Hepatocyte (in vitro differentiated cells): Measurements from ENCODE around the gene CFAP73. TPM values are rescaled to one million over a fixed set of nuclear protein-coding genes. Genes with fewer than 3 reads are reported as not detected.

Experiments
- DNase-seq: peaks from one replicate; pipeline ENCODE4 v3.0.0-alpha.2; 2016; ENCODE audit warnings: low spot score
- H2AFZ ChIP-seq: fragments of 200-600 bp; sonication (generic); 2 replicates; pipeline ENCODE4 v1.6.0; 2016; ENCODE audit warnings: antibody characterized with exemption, mild to moderate bottlenecking
- H3K27ac ChIP-seq: fragments of 200-600 bp; sonication (generic); 2 replicates; pipeline ENCODE4 v1.5.1; 2016; ENCODE audit warnings: mild to moderate bottlenecking
- H3K27me3 ChIP-seq: fragments of 200-600 bp; sonication (generic); 2 replicates; pipeline ENCODE4 v1.6.1; 2016
- H3K36me3 ChIP-seq: fragments of 200-600 bp; sonication (generic); replicated peaks from 2 replicates; pipeline ENCODE4 v1.5.1; 2016; ENCODE audit warnings: low read depth; ENCODE audit not compliant: insufficient read depth
- H3K4me1 ChIP-seq: fragments of 200-600 bp; sonication (generic); 2 replicates; pipeline ENCODE4 v1.5.1; 2016; ENCODE audit warnings: mild to moderate bottlenecking, moderate library complexity; ENCODE audit not compliant: insufficient read depth
- H3K4me2 ChIP-seq: fragments of 200-600 bp; sonication (generic); 2 replicates; pipeline ENCODE4 v1.6.0; 2016
- H3K4me3 ChIP-seq: fragments of 200-600 bp; sonication (generic); 2 replicates; pipeline ENCODE4 v1.5.1; 2016; ENCODE audit warnings: mild to moderate bottlenecking
- H3K79me2 ChIP-seq: fragments of 200-600 bp; sonication (generic); 2 replicates; pipeline ENCODE4 v1.6.0; 2017; ENCODE audit warnings: mild to moderate bottlenecking
- H3K9me2 ChIP-seq: fragments of 200-600 bp; sonication (generic); replicated peaks from 2 replicates; pipeline ENCODE4 v1.6.0; 2017; ENCODE audit warnings: mild to moderate bottlenecking; ENCODE audit not compliant: insufficient read depth
- H3K9me3 ChIP-seq: fragments of 200-600 bp; sonication (generic); 2 replicates; pipeline ENCODE4 v1.5.1; 2016; ENCODE audit warnings: low read depth, mild to moderate bottlenecking
- H4K20me1 ChIP-seq: fragments of 200-600 bp; sonication (generic); 2 replicates; pipeline ENCODE4 v1.6.0; 2016; ENCODE audit warnings: mild to moderate bottlenecking; ENCODE audit not compliant: insufficient read depth, poor library complexity, severe bottlenecking
- CTCF ChIP-seq: fragments of 200-600 bp; sonication (generic); IDR thresholded peaks from 2 replicates; pipeline ENCODE4 v1.5.1; 2016; ENCODE audit warnings: antibody characterized with exemption, mild to moderate bottlenecking; ENCODE audit not compliant: poor library complexity
- EZH2 ChIP-seq: fragments of 200-600 bp; sonication (generic); IDR thresholded peaks from 2 replicates; pipeline ENCODE4 v1.6.1; 2016; ENCODE audit warnings: antibody characterized with exemption, mild to moderate bottlenecking, borderline replicate concordance
- EZH2phosphoT487 ChIP-seq: fragments of 200-600 bp; sonication (generic); IDR thresholded peaks from one replicate; pipeline ENCODE4 v1.6.1; 2018; ENCODE audit warnings: antibody characterized with exemption, mild to moderate bottlenecking, low read depth, moderate library complexity; ENCODE audit not compliant: unreplicated experiment, severe bottlenecking
- WGBS: methylation state at CpG from one replicate; pipeline ENCODE4 v1.1.6; 2016; ENCODE audit warnings: low lambda C conversion rate; ENCODE audit errors: missing lambda C conversion rate; 5-methylcytosine and 5-hydroxymethylcytosine counted together
- polyA plus RNA-seq: library from polyadenylated mRNA; unstranded; fragments of >200 nt; fragmentation: Nextera tagmentation; extraction: Ambion mirVana; gene quantifications from 2 replicates; pipeline ENCODE4 v1.2.1, GENCODE V29; 2016
- total RNA-seq: library from RNA; depleted of rRNA; stranded (reverse); fragments of >200 nt; gene quantifications from 2 replicates; pipeline ENCODE4 v1.2.3, GENCODE V29; 2014

The CFAP73 gene
- total and polyA plus RNA-seq, 2 experiments from 2014 or later: not detected

GRCh38 chr12:113184098-113184899 lies 34.8 kb downstream of the CFAP73 start:
- Histone ChIP-seq H3K36me3 (no peaks in the 10 kb centered on the region), H3K4me3 (peak overlapping the region; percentile 86), H4K20me1 (peaks cover 7% of the 10 kb centered on the region), H3K9me2 (no peaks in the 10 kb centered on the region), H3K27ac (peak overlapping the region; percentile 97), H3K4me1 (peaks cover 15% of the 10 kb centered on the region), H3K4me2 (peak overlapping the region; percentile 94), H2AFZ (peak overlapping the region; percentile 41), H3K9me3 (no peaks in the 10 kb centered on the region), H3K79me2 (peaks cover 47% of the 10 kb centered on the region), H3K27me3 (no peaks in the 10 kb centered on the region)
- WGBS: 37% methylated on average over 26 of the region's 26 CpGs
- no peak for DNase-seq
- TF ChIP-seq CTCF (no peak), EZH2phosphoT487 (no peak), EZH2 (no peak)

- H3K27me3 ChIP-seq: no peaks in the 10 kb centered on the region
- H3K9me2 ChIP-seq: no peaks in the 10 kb centered on the region
- peaks cover 15% of the 10 kb centered on the region for H3K4me1 ChIP-seq
- peak overlapping the region; percentile 94 for H3K4me2 ChIP-seq
- H3K79me2 ChIP-seq: peaks cover 47% of the 10 kb centered on the region
- peak overlapping the region; percentile 86 for H2AFZ ChIP-seq
- TF ChIP-seq EZH2phosphoT487 (no peak), EZH2 (no peak), CTCF (no peak)
- 1% methylated on average over 20 of the region's 20 CpGs for whole genome bisulfite sequencing
- peaks cover 7% of the 10 kb centered on the region for H4K20me1 ChIP-seq
- no peaks in the 10 kb centered on the region for H3K9me3 ChIP-seq
- DNase-seq: peak; percentile 93
- no peaks in the 10 kb centered on the region for H3K36me3 ChIP-seq
- peak overlapping the region; percentile 86 for H3K4me3 ChIP-seq
- H3K27ac ChIP-seq: peak overlapping the region; percentile 97
These were observed 35.3 kb downstream of the CFAP73 start for GRCh38 chr12:113184900-113185179.

- peak; percentile 92 for DNase-seq
- Histone ChIP-seq H3K79me2 (peaks cover 47% of the 10 kb centered on the region), H3K27ac (peak within 1 kb of the TSS; percentile 97), H3K4me1 (peaks cover 15% of the 10 kb centered on the region), H3K4me3 (peak within 1 kb of the TSS; percentile 86), H4K20me1 (peaks cover 7% of the 10 kb centered on the region), H3K27me3 (no peaks in the 10 kb centered on the region), H3K4me2 (peak within 1 kb of the TSS; percentile 94), H3K9me2 (no peaks in the 10 kb centered on the region), H2AFZ (peak within 1 kb of the TSS; percentile 86), H3K9me3 (no peaks in the 10 kb centered on the region), H3K36me3 (no peaks in the 10 kb centered on the region)
- WGBS: 0% methylated on average over 77 of the region's 89 CpGs
- no peak for TF ChIP-seq CTCF
- no peak for TF ChIP-seq EZH2phosphoT487
- TF ChIP-seq EZH2: no peak
These were observed 35.9 kb downstream of the CFAP73 start, which contains the start of the genes DDX54 and RITA1 for GRCh38 chr12:113185180-113186032. DDX54 (minus strand) TSS chr12:113185478; CDS start chr12:113185451, 27 bp downstream. RITA1 (plus strand) TSS chr12:113185721; CDS start chr12:113186747, 1,026 bp downstream.
